CD8-positive, alpha-beta memory T cell (primary cell): ENCODE measurements around the gene FXYD5. TPM values are rescaled to one million over a fixed set of nuclear protein-coding genes. Genes with fewer than 3 reads are reported as not detected.

Experiments
- CTCF ChIA-PET: fragments of 350-600 bp; sonication (Branson Sonifier 250); formaldehyde crosslinking; loops from one replicate; lab custom pipeline; 2021; ENCODE audit warnings: antibody characterized with exemption; lab: Charles Lee
- POLR2A ChIA-PET: fragments of 350-600 bp; sonication (Branson Sonifier 250); formaldehyde crosslinking; loops from one replicate; lab custom pipeline; 2021; ENCODE audit warnings: antibody characterized with exemption; lab: Charles Lee
- DNase-seq, 5 donors: peaks; one replicate each; pipeline versions ENCODE4 v3.0.0 to v3.0.0-alpha.2; 2020 to 2022; ENCODE audit warnings: mixed read lengths in 1 of 5
- H3K27ac ChIP-seq: one replicate; pipeline ENCODE4 v1.7.0; 2013; ENCODE audit warnings: low read depth, mild to moderate bottlenecking, low read length, moderate library complexity
- H3K27me3 ChIP-seq: 2 replicates; pipeline ENCODE4 v1.7.0; 2013; ENCODE audit warnings: low read length, mild to moderate bottlenecking; ENCODE audit not compliant: insufficient read depth, poor library complexity, severe bottlenecking
- H3K36me3 ChIP-seq: 2 replicates; pipeline ENCODE4 v1.7.0; 2013; ENCODE audit warnings: mild to moderate bottlenecking, low read length, moderate library complexity; ENCODE audit not compliant: insufficient read depth
- H3K4me1 ChIP-seq: 2 replicates; pipeline ENCODE4 v1.7.0; 2013; ENCODE audit warnings: mild to moderate bottlenecking, low read length, moderate library complexity; ENCODE audit not compliant: insufficient read depth
- H3K4me3 ChIP-seq: 2 replicates; pipeline ENCODE4 v1.7.0; 2013; ENCODE audit warnings: mild to moderate bottlenecking, low read length
- H3K9me3 ChIP-seq: 2 replicates; pipeline ENCODE4 v1.7.0; 2013; ENCODE audit warnings: mild to moderate bottlenecking, low read length
- H3K27ac Mint-ChIP-seq, 8 donors: one replicate each; pipeline ENCODE4 v1.8.0; 2020 to 2021; ENCODE audit warnings: mixed read lengths in 8 of 8, mild to moderate bottlenecking in 6 of 8, inconsistent platforms in 3 of 8, moderate library complexity in 3 of 8
- H3K27me3 Mint-ChIP-seq, 2 donors: one replicate each; pipeline ENCODE4 v1.8.0; 2020 to 2021; ENCODE audit warnings: mixed read lengths in 2 of 2, mild to moderate bottlenecking in 1 of 2, moderate library complexity in 1 of 2
- H3K36me3 Mint-ChIP-seq, 3 donors: one replicate each; pipeline ENCODE4 v1.8.0; 2020 to 2021; ENCODE audit warnings: mixed read lengths in 3 of 3, inconsistent platforms in 1 of 3, mild to moderate bottlenecking in 1 of 3
- H3K4me1 Mint-ChIP-seq, 3 donors: one replicate each; pipeline ENCODE4 v1.8.0; 2020 to 2021; ENCODE audit warnings: mixed read lengths in 3 of 3, inconsistent platforms in 1 of 3, mild to moderate bottlenecking in 1 of 3
- H3K4me3 Mint-ChIP-seq, 7 donors: one replicate each; pipeline ENCODE4 v1.8.0; 2020 to 2021; ENCODE audit warnings: mixed read lengths in 7 of 7, mild to moderate bottlenecking in 6 of 7, moderate library complexity in 4 of 7, inconsistent platforms in 2 of 7
- H3K9me3 Mint-ChIP-seq, 5 donors: one replicate each; pipeline ENCODE4 v1.8.0; 2020 to 2022; ENCODE audit warnings: mixed read lengths in 5 of 5, mild to moderate bottlenecking in 3 of 5, moderate library complexity in 2 of 5, inconsistent platforms in 1 of 5
- polyA plus RNA-seq: library from polyadenylated mRNA; unstranded; fragments of 300-500 nt; fragmentation: Illumina TruSeq; gene quantifications from one replicate; pipeline ENCODE4 v1.2.3, GENCODE V29; 2021
- total RNA-seq, 2 experiments: library from RNA; stranded (reverse); gene quantifications; one replicate each; pipeline ENCODE4 v1.2.3, GENCODE V29; 2021

The FXYD5 gene
- total and polyA plus RNA-seq, 3 experiments from 2014 or later, result 295 to 560 (median 295) TPM

DNA sequence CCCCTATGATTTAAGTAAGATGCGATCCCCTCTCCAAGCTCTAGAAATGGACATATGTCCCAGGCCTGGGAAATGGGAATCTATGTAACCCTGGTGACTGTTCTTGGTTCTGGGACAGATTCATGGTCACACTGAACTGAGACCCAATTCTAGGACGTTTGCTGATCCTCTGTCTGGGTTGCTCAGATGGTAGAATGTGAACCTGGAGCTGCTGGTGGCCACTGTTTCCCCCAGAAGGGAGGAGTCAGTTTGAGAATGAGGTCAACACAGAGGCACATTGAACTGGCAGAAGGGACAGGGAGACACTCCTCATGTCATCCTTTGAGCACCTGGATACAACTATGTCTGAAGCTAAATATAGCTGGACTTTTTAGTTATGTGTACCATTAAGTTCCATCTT is 44.9 kb downstream of the FXYD5 start:
- ChIA-PET CTCF (interaction anchor here (1.1 to 2.6 kb wide), 6 partner anchors 12 to 57 kb away, joined by 3 to 7 read pairs (median 4); partner anchors contain the start of gene FXYD5), POLR2A (interaction anchor here (0.6 kb wide), 1 partner anchor 226 kb away, joined by 3 read pairs; no protein-coding TSS in a partner anchor)
- DNase-seq, result no peak
- Histone ChIP-seq H3K27ac (no peak overlapping the region), H3K36me3 (no peaks in the 10 kb centered on the region), H3K27me3 (no peaks in the 10 kb centered on the region), H3K9me3 (no peaks in the 10 kb centered on the region), H3K4me1 (peaks cover 14% of the 10 kb centered on the region), H3K4me3 (no peak overlapping the region)
- Mint-ChIP-seq H3K36me3 (no peaks in the 10 kb centered on the region), H3K9me3 (no peaks in the 10 kb centered on the region), H3K27me3 (peaks cover 4% of the 10 kb centered on the region in 2 donors), H3K4me3 (no peak overlapping the region), H3K27ac (peak overlapping the region in 1 of 8 donors; percentile 24), H3K4me1 (peaks cover 32 to 38% (median 34%) of the 10 kb centered on the region in 3 donors)

DNA sequence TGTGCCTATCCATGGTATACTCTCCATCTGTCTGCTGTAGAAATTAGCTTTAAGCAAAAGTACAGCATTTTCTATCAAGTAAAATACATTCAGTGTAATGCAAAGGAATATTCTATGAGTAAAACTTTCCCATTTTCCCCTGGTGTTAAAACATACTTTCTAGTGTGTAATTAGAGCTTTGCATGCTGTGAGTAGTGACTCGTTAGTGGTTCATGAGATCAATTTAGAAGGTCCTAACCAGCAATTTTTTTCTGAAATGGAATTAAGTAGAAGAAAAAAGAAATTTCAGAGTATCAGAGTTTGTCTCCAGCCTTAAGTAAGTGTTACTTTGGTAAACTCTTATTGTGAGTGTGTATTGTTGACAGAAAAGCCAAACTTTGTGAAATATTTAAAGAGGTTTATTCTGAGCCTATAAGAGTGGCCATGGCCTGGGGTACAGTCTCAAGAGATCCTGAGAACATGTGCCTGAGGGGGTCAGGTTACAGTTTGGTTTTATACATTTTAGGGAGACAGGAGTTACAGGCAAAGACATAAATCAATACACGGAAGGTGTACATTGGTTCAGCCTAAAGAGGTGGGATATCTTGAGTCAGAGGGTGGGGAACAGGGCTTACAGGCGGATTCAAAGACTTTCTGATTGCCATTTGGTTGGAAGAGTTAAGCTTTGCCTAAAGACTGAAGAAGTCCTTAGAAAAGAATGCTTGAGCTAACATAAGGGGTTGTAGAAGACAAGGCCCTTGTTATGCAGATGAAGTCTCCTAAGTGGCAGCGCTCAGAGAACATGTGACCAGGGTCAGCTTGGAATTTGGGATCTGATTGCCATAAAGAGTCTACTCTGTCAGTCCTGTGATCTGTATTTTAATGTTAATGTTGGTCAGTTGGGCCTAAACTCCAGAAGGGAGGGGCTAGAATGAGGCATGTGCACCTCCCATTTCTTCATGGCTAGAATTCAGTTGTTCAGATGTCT is 48.5 kb downstream of the FXYD5 start:
- H3K4me3 Mint-ChIP-seq, result peak overlapping the region in 2 of 7 donors; percentile 25 to 56

GRCh38 chr19:35204799-35205732 is 50.5 kb downstream of the FXYD5 start:
- Mint-ChIP-seq H3K27ac (peak overlapping the region; percentile 91 to 99 (median 98)), H3K9me3 (peaks cover 0 to 4% (median 0%) of the 10 kb centered on the region in 5 donors), H3K4me1 (peaks cover 58 to 75% (median 70%) of the 10 kb centered on the region in 3 donors), H3K4me3 (peak overlapping the region in 5 of 7 donors; percentile 34 to 61 (median 56)), H3K36me3 (peaks cover 0 to 4% (median 0%) of the 10 kb centered on the region in 3 donors), H3K27me3 (no peaks in the 10 kb centered on the region)
- Histone ChIP-seq H3K27ac (peak overlapping the region; percentile 53), H3K9me3 (no peaks in the 10 kb centered on the region), H3K36me3 (no peaks in the 10 kb centered on the region), H3K27me3 (no peaks in the 10 kb centered on the region), H3K4me3 (peak overlapping the region; percentile 25), H3K4me1 (peaks cover 65% of the 10 kb centered on the region)
- DNase-seq, result no peak
- CTCF ChIA-PET, result interaction anchor here (1.0 to 1.6 kb wide), 4 partner anchors 11 to 138 kb away, joined by 3 to 4 read pairs (median 4); no protein-coding TSS in a partner anchor
- POLR2A ChIA-PET, result interaction anchor here (0.7 to 1.0 kb wide), 2 partner anchors 16 to 63 kb away, joined by 3 to 4 read pairs; no protein-coding TSS in a partner anchor

More for the DNA sequence above, 48.5 kb downstream of the FXYD5 start:
- H3K4me1 Mint-ChIP-seq, result peaks cover 60 to 70% (median 64%) of the 10 kb centered on the region in 3 donors
- no peak overlapping the region for H3K4me3 ChIP-seq
- H3K27me3 Mint-ChIP-seq, result peaks cover 0 to 2% of the 10 kb centered on the region in 2 donors
- peaks cover 49% of the 10 kb centered on the region for H3K4me1 ChIP-seq
- H3K36me3 ChIP-seq, result no peaks in the 10 kb centered on the region
- CTCF ChIA-PET, result interaction anchor here (1.2 to 1.6 kb wide), 3 partner anchors 14 to 136 kb away, joined by 3 to 4 read pairs (median 3); no protein-coding TSS in a partner anchor
- no peaks in the 10 kb centered on the region for H3K9me3 ChIP-seq
- H3K27me3 ChIP-seq, result no peaks in the 10 kb centered on the region
- peak overlapping the region; percentile 6 to 97 (median 78) for H3K27ac Mint-ChIP-seq
- H3K36me3 Mint-ChIP-seq, result peaks cover 0 to 2% (median 0%) of the 10 kb centered on the region in 3 donors
- no peak overlapping the region for H3K27ac ChIP-seq
- POLR2A ChIA-PET, result interaction anchor here (0.6 to 2.1 kb wide), 2 partner anchors 9 kb away, joined by 3 to 5 read pairs; no protein-coding TSS in a partner anchor
- H3K9me3 Mint-ChIP-seq, result peaks cover 0 to 2% (median 0%) of the 10 kb centered on the region in 5 donors
- no peak for DNase-seq

- Histone ChIP-seq H3K4me1 (peaks cover 69% of the 10 kb centered on the region), H3K4me3 (peak overlapping the region; percentile 1), H3K9me3 (no peaks in the 10 kb centered on the region), H3K27me3 (no peaks in the 10 kb centered on the region), H3K27ac (peak overlapping the region; percentile 53), H3K36me3 (no peaks in the 10 kb centered on the region)
- Mint-ChIP-seq H3K9me3 (peaks cover 0 to 4% (median 0%) of the 10 kb centered on the region in 5 donors), H3K4me3 (peak overlapping the region in 6 of 7 donors; percentile 37 to 69 (median 59)), H3K4me1 (peaks cover 60 to 76% (median 74%) of the 10 kb centered on the region in 3 donors), H3K27ac (peak overlapping the region; percentile 91 to 99 (median 98)), H3K36me3 (peaks cover 0 to 4% (median 0%) of the 10 kb centered on the region in 3 donors), H3K27me3 (peaks cover 0 to under 1% of the 10 kb centered on the region in 2 donors)
- no peak for DNase-seq
- POLR2A ChIA-PET, result interaction anchor here (0.7 to 1.8 kb wide), 5 partner anchors 35 to 64 kb away, joined by 3 to 4 read pairs (median 3); partner anchors contain the start of gene FXYD5
- CTCF ChIA-PET, result interaction anchor here (0.9 to 1.9 kb wide), 6 partner anchors 10 to 289 kb away, joined by 3 to 7 read pairs (median 3); no protein-coding TSS in a partner anchor
Measured at GRCh38 chr19:35205733-35206323, 51.3 kb downstream of the FXYD5 start.

DNA sequence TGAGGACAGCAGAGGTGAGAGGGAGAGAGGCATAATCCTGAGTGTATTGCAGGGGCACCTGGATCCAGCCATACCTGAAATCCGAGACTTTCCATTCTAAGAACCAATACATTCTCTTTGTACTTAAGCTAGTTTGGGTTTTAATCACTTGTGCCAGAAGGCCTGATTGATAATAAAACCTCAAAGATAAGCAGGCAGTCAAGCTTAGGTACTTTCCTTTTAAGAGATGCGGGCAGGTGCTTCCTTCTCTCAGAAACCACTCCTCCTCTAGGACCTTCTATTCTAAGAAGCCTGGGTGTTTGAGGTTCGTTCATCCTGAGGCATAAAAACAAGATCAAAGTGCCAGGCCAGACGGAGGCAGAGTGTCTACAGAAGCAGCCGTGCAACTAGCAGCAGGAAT is 51.8 kb downstream of the FXYD5 start:
- no peaks in the 10 kb centered on the region for H3K27me3 ChIP-seq
- H3K9me3 ChIP-seq, result no peaks in the 10 kb centered on the region
- H3K4me1 ChIP-seq, result peaks cover 74% of the 10 kb centered on the region
- ChIA-PET POLR2A (interaction anchor here (0.7 to 1.8 kb wide), 4 partner anchors 34 to 52 kb away, joined by 3 to 4 read pairs (median 3); partner anchors contain the start of gene FXYD5), CTCF (interaction anchor here (0.9 to 1.9 kb wide), 5 partner anchors 10 to 289 kb away, joined by 3 to 7 read pairs (median 3); no protein-coding TSS in a partner anchor)
- H3K36me3 ChIP-seq, result no peaks in the 10 kb centered on the region
- peaks cover 0 to 4% (median 0%) of the 10 kb centered on the region in 3 donors for H3K36me3 Mint-ChIP-seq
- peaks cover 0 to 1% of the 10 kb centered on the region in 2 donors for H3K27me3 Mint-ChIP-seq
- H3K4me3 Mint-ChIP-seq, result peak overlapping the region; percentile 3 to 69 (median 61)
- peaks cover 62 to 77% (median 75%) of the 10 kb centered on the region in 3 donors for H3K4me1 Mint-ChIP-seq
- H3K27ac ChIP-seq, result peak overlapping the region; percentile 44
- H3K4me3 ChIP-seq, result peak overlapping the region; percentile 1
- DNase-seq, result peak; percentile 34 to 81 (median 74)
- peaks cover 0 to 4% (median 0%) of the 10 kb centered on the region in 5 donors for H3K9me3 Mint-ChIP-seq
- peak overlapping the region; percentile 91 to 99 (median 98) for H3K27ac Mint-ChIP-seq

DNA sequence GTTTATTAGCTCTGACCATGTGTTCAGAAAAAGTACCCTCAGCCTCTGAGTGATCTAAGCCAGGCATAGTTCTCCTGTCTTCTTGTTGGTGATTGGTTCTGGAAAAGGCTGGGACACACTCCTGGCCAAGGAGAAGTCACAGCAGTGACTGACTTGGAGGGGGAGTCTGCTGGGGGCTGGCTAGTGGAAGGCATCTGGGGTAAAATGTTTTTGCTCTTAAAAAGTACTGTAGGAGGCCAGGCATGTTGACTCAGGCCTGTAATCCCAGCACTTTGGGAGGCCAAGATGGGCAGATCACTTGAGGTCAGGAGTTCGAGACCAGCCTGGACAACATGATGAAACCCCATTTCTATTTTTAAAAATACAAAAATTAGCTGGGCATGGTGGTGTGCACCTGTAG is 52.3 kb downstream of the FXYD5 start:
- peaks cover 67 to 82% (median 77%) of the 10 kb centered on the region in 3 donors for H3K4me1 Mint-ChIP-seq
- Histone ChIP-seq H3K4me1 (peaks cover 79% of the 10 kb centered on the region), H3K4me3 (no peak overlapping the region), H3K27ac (peak overlapping the region; percentile 44), H3K9me3 (no peaks in the 10 kb centered on the region), H3K36me3 (no peaks in the 10 kb centered on the region), H3K27me3 (no peaks in the 10 kb centered on the region)
- POLR2A ChIA-PET, result interaction anchor here (0.9 to 1.8 kb wide), 3 partner anchors 9 to 53 kb away, joined by 3 to 4 read pairs (median 3); partner anchors contain the start of gene FXYD5
- CTCF ChIA-PET, result interaction anchor here (0.9 to 1.9 kb wide), 4 partner anchors 9 to 288 kb away, joined by 3 to 7 read pairs (median 3); no protein-coding TSS in a partner anchor
- H3K27me3 Mint-ChIP-seq, result peaks cover 0 to 1% of the 10 kb centered on the region in 2 donors
- H3K4me3 Mint-ChIP-seq, result peak overlapping the region; percentile 3 to 69 (median 57)
- DNase-seq, result no peak
- peak overlapping the region; percentile 91 to 99 (median 98) for H3K27ac Mint-ChIP-seq
- H3K9me3 Mint-ChIP-seq, result peaks cover 0 to 4% (median 0%) of the 10 kb centered on the region in 5 donors
- peaks cover 0 to 4% (median 0%) of the 10 kb centered on the region in 3 donors for H3K36me3 Mint-ChIP-seq
